ENCODE measurements around the gene KLHL17. TPM values are rescaled to one million over a fixed set of nuclear protein-coding genes. Genes with fewer than 3 reads are reported as not detected.
A peak's percentile ranks its signal among the peaks of the same experiment; 100 is the strongest.

The KLHL17 gene
- total and polyA plus RNA-seq, 4 donors: 0.98 to 5.4 (median 2.1) TPM

- no peak for DNase-seq (ENCODE audit: low spot score)
These were observed 5.8 kb downstream of the KLHL17 start, which contains the start of gene PLEKHN1 for GRCh38 chr1:966135-966703. Gene PLEKHN1, plus strand, starts transcription at chr1:966482. Its CDS starts 50 bp downstream, at chr1:966532.

DNA sequence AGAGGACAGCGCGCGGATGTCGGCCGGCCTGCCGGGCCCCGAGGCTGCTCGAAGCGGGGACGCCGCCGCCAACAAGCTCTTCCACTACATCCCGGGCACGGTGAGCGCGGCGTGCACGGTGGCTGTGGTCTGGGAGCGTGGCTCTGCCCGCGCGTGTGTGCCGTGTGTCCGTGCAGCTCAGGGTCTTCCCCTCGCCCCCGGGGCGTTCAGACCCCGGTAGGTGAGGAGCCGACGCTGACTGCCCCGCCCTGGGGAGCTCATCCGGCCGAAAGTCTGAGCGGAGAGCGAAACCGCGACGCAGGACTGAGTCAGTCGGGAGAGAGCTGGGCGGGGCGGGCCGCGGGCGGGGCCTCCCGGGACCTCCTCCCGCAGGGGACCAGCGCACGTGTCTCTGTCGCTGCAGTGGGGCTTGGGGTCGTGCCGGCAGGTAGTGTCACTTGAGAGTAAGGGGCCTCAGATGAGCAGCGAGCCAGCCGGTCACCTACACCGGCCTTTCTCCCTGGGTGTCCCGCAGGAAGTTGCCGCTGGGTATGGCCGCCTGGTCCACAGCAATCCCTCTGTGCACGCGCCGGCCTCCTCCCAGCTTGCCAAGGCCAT is 6.4 kb downstream of the KLHL17 start:
- Histone ChIP-seq H3K27me3 (ENCODE audit: control insufficient read depth in 4 of 4, insufficient read depth in 4 of 4, low read length in 3 of 4) (peaks cover 0 to 12% (median 1%) of the 10 kb centered on the region in 4 donors), H3K4me1 (ENCODE audit: control insufficient read depth in 4 of 4, insufficient read depth in 4 of 4, low read length in 3 of 4) (peaks cover 3 to 12% (median 9%) of the 10 kb centered on the region in 4 donors), H3K9ac (ENCODE audit: low read depth in 1 of 2, low read length in 2 of 2) (peak overlapping the region in 1 of 2 donors; percentile 41), H3K9me3 (ENCODE audit: control insufficient read depth in 4 of 4, low read length in 3 of 4) (no peaks in the 10 kb centered on the region), H3K4me3 (ENCODE audit: low read depth in 1 of 3, low read length in 3 of 3) (peak overlapping the region; percentile 11 to 70 (median 68)), H3K36me3 (ENCODE audit: control insufficient read depth in 4 of 4, insufficient read depth in 3 of 4, low read depth in 1 of 4, low read length in 3 of 4) (peaks cover 0 to 6% (median 0%) of the 10 kb centered on the region in 4 donors), H3K27ac (ENCODE audit: low read depth in 1 of 2, low read length in 2 of 2) (peak overlapping the region; percentile 28 to 66)
- no peak for DNase-seq (ENCODE audit: low spot score)
- WGBS: under 1% methylated on average over 60 of the region's 60 CpGs
- TF ChIP-seq HNF4A (conservative IDR thresholded peaks at IDR 0.05): no peak
- TF ChIP-seq RXRA (IDR thresholded peaks at IDR 0.05): no peak
- TF ChIP-seq MAX (IDR thresholded peaks at IDR 0.05): no peak
- TF ChIP-seq GABPA (IDR thresholded peaks at IDR 0.05 in 1 of 2, conservative IDR thresholded peaks at IDR 0.05 in 1 of 2): no peak
- TF ChIP-seq TAF1 (conservative IDR thresholded peaks at IDR 0.05): no peak
- TF ChIP-seq, protein P1, sequence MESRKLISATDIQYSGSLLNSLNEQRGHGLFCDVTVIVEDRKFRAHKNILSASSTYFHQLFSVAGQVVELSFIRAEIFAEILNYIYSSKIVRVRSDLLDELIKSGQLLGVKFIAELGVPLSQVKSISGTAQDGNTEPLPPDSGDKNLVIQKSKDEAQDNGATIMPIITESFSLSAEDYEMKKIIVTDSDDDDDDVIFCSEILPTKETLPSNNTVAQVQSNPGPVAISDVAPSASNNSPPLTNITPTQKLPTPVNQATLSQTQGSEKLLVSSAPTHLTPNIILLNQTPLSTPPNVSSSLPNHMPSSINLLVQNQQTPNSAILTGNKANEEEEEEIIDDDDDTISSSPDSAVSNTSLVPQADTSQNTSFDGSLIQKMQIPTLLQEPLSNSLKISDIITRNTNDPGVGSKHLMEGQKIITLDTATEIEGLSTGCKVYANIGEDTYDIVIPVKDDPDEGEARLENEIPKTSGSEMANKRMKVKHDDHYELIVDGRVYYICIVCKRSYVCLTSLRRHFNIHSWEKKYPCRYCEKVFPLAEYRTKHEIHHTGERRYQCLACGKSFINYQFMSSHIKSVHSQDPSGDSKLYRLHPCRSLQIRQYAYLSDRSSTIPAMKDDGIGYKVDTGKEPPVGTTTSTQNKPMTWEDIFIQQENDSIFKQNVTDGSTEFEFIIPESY (IDR thresholded peaks at IDR 0.05): no peak
- TF ChIP-seq HNF4G (IDR thresholded peaks at IDR 0.05): no peak
- no peak for TF ChIP-seq YY1 (IDR thresholded peaks at IDR 0.05)
- no peak for TF ChIP-seq NR2F2 (IDR thresholded peaks at IDR 0.05)

More at GRCh38 chr1:966135-966703, 5.8 kb downstream of the KLHL17 start, which contains the start of gene PLEKHN1:
- TF ChIP-seq MAX (IDR thresholded peaks at IDR 0.05): no peak
- no peak for TF ChIP-seq REST (IDR thresholded peaks at IDR 0.05)
- TF ChIP-seq, protein P2, sequence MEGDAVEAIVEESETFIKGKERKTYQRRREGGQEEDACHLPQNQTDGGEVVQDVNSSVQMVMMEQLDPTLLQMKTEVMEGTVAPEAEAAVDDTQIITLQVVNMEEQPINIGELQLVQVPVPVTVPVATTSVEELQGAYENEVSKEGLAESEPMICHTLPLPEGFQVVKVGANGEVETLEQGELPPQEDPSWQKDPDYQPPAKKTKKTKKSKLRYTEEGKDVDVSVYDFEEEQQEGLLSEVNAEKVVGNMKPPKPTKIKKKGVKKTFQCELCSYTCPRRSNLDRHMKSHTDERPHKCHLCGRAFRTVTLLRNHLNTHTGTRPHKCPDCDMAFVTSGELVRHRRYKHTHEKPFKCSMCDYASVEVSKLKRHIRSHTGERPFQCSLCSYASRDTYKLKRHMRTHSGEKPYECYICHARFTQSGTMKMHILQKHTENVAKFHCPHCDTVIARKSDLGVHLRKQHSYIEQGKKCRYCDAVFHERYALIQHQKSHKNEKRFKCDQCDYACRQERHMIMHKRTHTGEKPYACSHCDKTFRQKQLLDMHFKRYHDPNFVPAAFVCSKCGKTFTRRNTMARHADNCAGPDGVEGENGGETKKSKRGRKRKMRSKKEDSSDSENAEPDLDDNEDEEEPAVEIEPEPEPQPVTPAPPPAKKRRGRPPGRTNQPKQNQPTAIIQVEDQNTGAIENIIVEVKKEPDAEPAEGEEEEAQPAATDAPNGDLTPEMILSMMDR (IDR thresholded peaks at IDR 0.05; ENCODE audit: low read depth, low read length, missing input control): no peak
- no peak for TF ChIP-seq TAF1 (conservative IDR thresholded peaks at IDR 0.05)
- no peak for TF ChIP-seq FOXA1 (IDR thresholded peaks at IDR 0.05)
- no peak for TF ChIP-seq HNF4A (conservative IDR thresholded peaks at IDR 0.05)
- no peak for TF ChIP-seq GABPA (IDR thresholded peaks at IDR 0.05 in 1 of 2, conservative IDR thresholded peaks at IDR 0.05 in 1 of 2)
- TF ChIP-seq YY1 (IDR thresholded peaks at IDR 0.05): no peak
- no peak for TF ChIP-seq RXRA (IDR thresholded peaks at IDR 0.05)
- TF ChIP-seq HNF4G (IDR thresholded peaks at IDR 0.05): no peak
- no peaks in the 10 kb centered on the region for H3K9me3 ChIP-seq (ENCODE audit: control insufficient read depth in 4 of 4, low read length in 3 of 4)
- peaks cover 0 to 6% (median 0%) of the 10 kb centered on the region in 4 donors for H3K36me3 ChIP-seq (ENCODE audit: control insufficient read depth in 4 of 4, insufficient read depth in 3 of 4, low read depth in 1 of 4, low read length in 3 of 4)
- 14% methylated on average over 31 of the region's 31 CpGs for WGBS
- H3K4me3 ChIP-seq (ENCODE audit: low read depth in 1 of 3, low read length in 3 of 3): peak within 1 kb of the TSS; percentile 11 to 70 (median 68)
- peaks cover 3 to 18% (median 12%) of the 10 kb centered on the region in 4 donors for H3K4me1 ChIP-seq (ENCODE audit: control insufficient read depth in 4 of 4, insufficient read depth in 4 of 4, low read length in 3 of 4)
- H3K27ac ChIP-seq (ENCODE audit: low read depth in 1 of 2, low read length in 2 of 2): peak within 1 kb of the TSS; percentile 28 to 66
- H3K9ac ChIP-seq (ENCODE audit: low read depth in 1 of 2, low read length in 2 of 2): peak within 1 kb of the TSS in 1 of 2 donors; percentile 41
- peaks cover 0 to 7% (median 1%) of the 10 kb centered on the region in 4 donors for H3K27me3 ChIP-seq (ENCODE audit: control insufficient read depth in 4 of 4, insufficient read depth in 4 of 4, low read length in 3 of 4)
